ENCODE measurements around the gene HNF1B.

GRCh38 chr17:37706446-37706845, 38.4 kb downstream of the HNF1B start:
- TF ChIP-seq CTCF (IDR thresholded peaks at IDR 0.05; ENCODE audit: low read length), result no peak
- TF ChIP-seq EZH2phosphoT487 (IDR thresholded peaks at IDR 0.05; ENCODE audit: low read length), result no peak
- TF ChIP-seq EZH2 (optimal IDR thresholded peaks at IDR 0.05; ENCODE audit: low read depth, low read length), result no peak
